Activated B cell treated with CpG ODN at 0.5 μM for 24 hours (primary cell): ENCODE measurements around the gene SIGMAR1. TPM values are rescaled to one million over a fixed set of nuclear protein-coding genes. Genes with fewer than 3 reads are reported as not detected.
"Not testable (repeated sequence)": the region's sequence is repeated elsewhere in the genome, so short reads cannot be mapped to it uniquely, and the experiment has no call there.

Experiments used
- ATAC-seq: fragments of 200-7000 bp; cut with Tn5 transposase; one replicate; pipeline ENCODE4 v1.10.0; 2021; ENCODE audit warnings: low read depth, mild to moderate bottlenecking, moderate library complexity
- CTCF ChIA-PET: fragments of 350-600 bp; sonication (Branson Sonifier 250); formaldehyde crosslinking; loops from one replicate; lab custom pipeline; 2021; ENCODE audit warnings: antibody characterized with exemption; lab: Charles Lee
- POLR2A ChIA-PET: fragments of 350-600 bp; sonication (Branson Sonifier 250); formaldehyde crosslinking; loops from one replicate; lab custom pipeline; 2021; ENCODE audit warnings: antibody characterized with exemption; lab: Charles Lee
- DNase-seq: peaks from one replicate; pipeline ENCODE4 v3.0.0; 2022
- H3K27ac Mint-ChIP-seq: one replicate; pipeline ENCODE4 v1.8.0; 2020; ENCODE audit warnings: mixed read lengths
- H3K27me3 Mint-ChIP-seq: one replicate; pipeline ENCODE4 v1.8.0; 2021; ENCODE audit warnings: mixed read lengths
- H3K36me3 Mint-ChIP-seq: one replicate; pipeline ENCODE4 v1.8.0; 2021; ENCODE audit warnings: low read depth, mixed read lengths
- H3K4me1 Mint-ChIP-seq: one replicate; pipeline ENCODE4 v1.8.0; 2021; ENCODE audit warnings: mixed read lengths
- H3K4me3 Mint-ChIP-seq: one replicate; pipeline ENCODE4 v1.8.0; 2020; ENCODE audit warnings: mild to moderate bottlenecking, mixed read lengths
- H3K9me3 Mint-ChIP-seq: one replicate; pipeline ENCODE4 v1.8.0; 2020; ENCODE audit warnings: mixed read lengths
- intact Hi-C: fragments of 100-400 bp; cut with micrococcal nuclease; formaldehyde crosslinking; loops from one replicate; pipeline ENCODE4 v1.15.1; 2024
- total RNA-seq: library from RNA; stranded (reverse); gene quantifications from 2 replicates; pipeline ENCODE4 v1.2.3, GENCODE V29; 2022
- TF ChIP-seq, protein P1 (sequence below): fragments of 200-600 bp; IDR thresholded peaks from one replicate; pipeline ENCODE4 v1.8.0; 2022; ENCODE audit warnings: antibody characterized with exemption, mild to moderate bottlenecking

SIGMAR1 gene
- total RNA-seq, 1 donor from 2014 or later: 27.2 TPM

DNA sequence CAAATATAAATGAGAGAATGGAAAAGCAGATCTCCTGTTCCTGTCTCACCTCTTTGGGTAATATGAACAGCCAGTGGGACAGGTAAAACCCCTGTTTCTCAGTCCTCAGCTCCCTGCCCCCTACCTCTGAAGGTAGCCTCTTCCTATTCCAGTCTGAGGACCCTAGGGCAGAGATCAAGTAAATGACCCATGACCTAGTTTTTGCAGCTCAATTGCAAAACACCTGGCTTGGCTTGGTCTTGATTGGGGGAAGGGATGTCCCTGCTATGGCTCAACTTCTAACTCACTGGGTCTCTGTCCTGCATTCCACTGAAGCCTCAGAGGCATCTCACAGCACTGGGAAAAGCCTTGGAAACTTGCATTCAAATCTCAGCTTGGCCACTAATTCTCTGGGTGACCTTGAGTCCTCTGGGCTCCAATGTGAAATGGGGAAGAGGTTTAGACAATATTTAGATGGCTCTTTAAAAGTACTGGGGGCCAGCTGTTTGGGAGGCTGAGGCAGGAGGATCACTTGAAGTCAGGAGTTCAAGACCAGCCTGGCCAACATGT is 7.3 kb upstream of the SIGMAR1 start:
- Mint-ChIP-seq H3K36me3 (peaks cover 24% of the 10 kb centered on the region), H3K27me3 (no peaks in the 10 kb centered on the region), H3K4me1 (peaks cover 25% of the 10 kb centered on the region), H3K9me3 (no peaks in the 10 kb centered on the region), H3K27ac (no peak overlapping the region), H3K4me3 (no peak overlapping the region)
- intact Hi-C loops: loop anchor here (5.0 kb wide), 2 partner anchors 33 to 467 kb away; partner anchors contain the start of gene RPP25L
- DNase-seq (no peak), ATAC-seq (no peak)
- ChIA-PET POLR2A (interaction anchor here (1.1 kb wide), 1 partner anchor 8 kb away, joined by 4 read pairs; no protein-coding TSS in a partner anchor), CTCF (interaction anchor here (3.4 kb wide), 1 partner anchor 57 kb away, joined by 18 read pairs; no protein-coding TSS in a partner anchor)
- TF ChIP-seq, protein P1, sequence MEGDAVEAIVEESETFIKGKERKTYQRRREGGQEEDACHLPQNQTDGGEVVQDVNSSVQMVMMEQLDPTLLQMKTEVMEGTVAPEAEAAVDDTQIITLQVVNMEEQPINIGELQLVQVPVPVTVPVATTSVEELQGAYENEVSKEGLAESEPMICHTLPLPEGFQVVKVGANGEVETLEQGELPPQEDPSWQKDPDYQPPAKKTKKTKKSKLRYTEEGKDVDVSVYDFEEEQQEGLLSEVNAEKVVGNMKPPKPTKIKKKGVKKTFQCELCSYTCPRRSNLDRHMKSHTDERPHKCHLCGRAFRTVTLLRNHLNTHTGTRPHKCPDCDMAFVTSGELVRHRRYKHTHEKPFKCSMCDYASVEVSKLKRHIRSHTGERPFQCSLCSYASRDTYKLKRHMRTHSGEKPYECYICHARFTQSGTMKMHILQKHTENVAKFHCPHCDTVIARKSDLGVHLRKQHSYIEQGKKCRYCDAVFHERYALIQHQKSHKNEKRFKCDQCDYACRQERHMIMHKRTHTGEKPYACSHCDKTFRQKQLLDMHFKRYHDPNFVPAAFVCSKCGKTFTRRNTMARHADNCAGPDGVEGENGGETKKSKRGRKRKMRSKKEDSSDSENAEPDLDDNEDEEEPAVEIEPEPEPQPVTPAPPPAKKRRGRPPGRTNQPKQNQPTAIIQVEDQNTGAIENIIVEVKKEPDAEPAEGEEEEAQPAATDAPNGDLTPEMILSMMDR: no peak

DNA sequence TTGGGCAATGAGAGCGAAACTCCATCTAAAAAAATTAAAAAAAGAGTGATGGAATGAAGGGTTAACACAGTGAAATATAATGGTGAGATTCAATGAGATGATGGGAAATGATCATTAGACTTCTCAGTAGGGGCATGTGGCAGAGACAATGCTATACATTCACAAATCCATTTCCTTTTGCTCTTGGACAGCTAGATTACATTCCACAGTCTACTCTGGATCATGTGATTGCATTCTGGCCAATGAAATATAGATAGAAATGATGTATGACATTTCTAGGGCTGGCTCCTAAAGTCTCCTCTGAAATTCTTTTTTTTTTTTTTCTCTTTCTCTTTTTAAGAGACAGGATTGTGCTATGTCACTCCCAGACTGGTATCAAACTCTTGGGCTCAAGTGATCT is 5.1 kb upstream of the SIGMAR1 start:
- no peak for ATAC-seq
- ChIA-PET CTCF (interaction anchor here (1.9 kb wide), 1 partner anchor 8 kb away, joined by 10 read pairs; no protein-coding TSS in a partner anchor), POLR2A (interaction anchor here (0.7 to 1.0 kb wide), 2 partner anchors 8 to 22 kb away, joined by 3 read pairs; no protein-coding TSS in a partner anchor)
- DNase-seq: no peak
- no peaks in the 10 kb centered on the region for H3K9me3 Mint-ChIP-seq
- TF ChIP-seq, protein P1: no peak
- H3K4me3 Mint-ChIP-seq: no peak overlapping the region
- H3K27me3 Mint-ChIP-seq: no peaks in the 10 kb centered on the region
- no peak overlapping the region for H3K27ac Mint-ChIP-seq
- peaks cover 5% of the 10 kb centered on the region for H3K36me3 Mint-ChIP-seq
- intact Hi-C loops: no loop called here
- peaks cover 25% of the 10 kb centered on the region for H3K4me1 Mint-ChIP-seq

DNA sequence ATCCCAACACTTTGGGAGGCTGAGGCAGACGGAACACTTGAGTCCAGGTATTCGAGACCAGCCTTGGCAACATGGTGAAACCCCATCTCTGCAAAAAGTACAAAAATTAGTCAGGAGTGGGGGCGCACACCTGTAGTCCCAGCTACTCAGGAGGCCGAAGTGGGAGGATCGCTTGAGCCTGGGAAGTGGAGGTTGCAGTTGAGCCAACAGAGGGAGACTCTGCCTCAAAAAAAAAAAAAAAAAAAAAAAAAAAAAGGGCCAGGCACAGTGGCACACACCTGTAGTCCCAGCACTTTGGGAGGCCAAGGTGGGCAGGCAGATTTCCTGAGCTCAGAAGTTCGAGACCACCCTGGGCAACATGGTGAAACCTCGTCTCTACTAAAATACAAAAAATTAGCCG is 1.7 kb upstream of the SIGMAR1 start:
- POLR2A ChIA-PET: interaction anchor here (2.9 to 3.2 kb wide), 2 partner anchors 8 to 25 kb away, joined by 19 to 44 read pairs; partner anchors contain the start of gene GALT
- not testable (repeated sequence) for H3K27me3 Mint-ChIP-seq, DNase-seq, ATAC-seq, H3K36me3 Mint-ChIP-seq, H3K9me3 Mint-ChIP-seq, H3K4me3 Mint-ChIP-seq, H3K27ac Mint-ChIP-seq
- H3K4me1 Mint-ChIP-seq: peaks cover 25% of the 10 kb centered on the region
- intact Hi-C loops: loop anchor here (5.0 to 10.0 kb wide), 2 partner anchors 312 to 345 kb away; partner anchors contain the start of genes DNAJB5, KIF24 and NUDT2
- CTCF ChIA-PET: interaction anchor here (1.4 to 1.8 kb wide), 2 partner anchors 9 to 26 kb away, joined by 3 to 6 read pairs; no protein-coding TSS in a partner anchor

DNA sequence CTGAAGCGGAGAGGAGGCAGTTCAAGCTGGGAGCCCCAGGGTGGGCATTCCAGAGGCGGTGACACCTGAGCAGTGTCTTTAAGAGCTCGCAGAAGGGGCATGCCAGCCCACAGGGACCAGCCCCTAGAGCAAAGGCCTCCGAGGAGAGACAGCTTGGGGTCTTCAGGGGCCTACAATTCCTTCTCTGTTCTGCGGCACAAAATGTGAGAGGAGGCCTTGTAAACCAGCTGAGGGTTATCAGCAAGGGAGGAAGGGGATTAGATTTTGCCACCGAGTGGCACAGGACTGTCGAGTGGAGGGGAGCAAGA is 505 bp upstream of the SIGMAR1 start:
- no peaks in the 10 kb centered on the region for H3K9me3 Mint-ChIP-seq
- TF ChIP-seq, protein P1: no peak
- peaks cover 2% of the 10 kb centered on the region for H3K36me3 Mint-ChIP-seq
- peak overlapping the region; percentile 87 for H3K4me3 Mint-ChIP-seq
- DNase-seq (no peak), ATAC-seq (no peak)
- ChIA-PET CTCF (interaction anchor here (1.4 to 5.2 kb wide), 4 partner anchors 9 to 27 kb away, joined by 3 to 62 read pairs (median 15); partner anchors contain the start of genes GALT and RPP25L), POLR2A (interaction anchor here (0.6 to 5.5 kb wide), 12 partner anchors 9 to 1046 kb away, joined by 3 to 44 read pairs (median 6); partner anchors contain the start of genes ARID3C, DCTN3, FAM219A and GALT)
- H3K4me1 Mint-ChIP-seq: peaks cover 29% of the 10 kb centered on the region
- peak overlapping the region; percentile 78 for H3K27ac Mint-ChIP-seq
- intact Hi-C loops: loop anchor here (1.0 to 10.0 kb wide), 3 partner anchors 180 to 347 kb away; partner anchors contain the start of genes DNAI1, DNAJB5, FAM219A and KIF24
- no peaks in the 10 kb centered on the region for H3K27me3 Mint-ChIP-seq

DNA sequence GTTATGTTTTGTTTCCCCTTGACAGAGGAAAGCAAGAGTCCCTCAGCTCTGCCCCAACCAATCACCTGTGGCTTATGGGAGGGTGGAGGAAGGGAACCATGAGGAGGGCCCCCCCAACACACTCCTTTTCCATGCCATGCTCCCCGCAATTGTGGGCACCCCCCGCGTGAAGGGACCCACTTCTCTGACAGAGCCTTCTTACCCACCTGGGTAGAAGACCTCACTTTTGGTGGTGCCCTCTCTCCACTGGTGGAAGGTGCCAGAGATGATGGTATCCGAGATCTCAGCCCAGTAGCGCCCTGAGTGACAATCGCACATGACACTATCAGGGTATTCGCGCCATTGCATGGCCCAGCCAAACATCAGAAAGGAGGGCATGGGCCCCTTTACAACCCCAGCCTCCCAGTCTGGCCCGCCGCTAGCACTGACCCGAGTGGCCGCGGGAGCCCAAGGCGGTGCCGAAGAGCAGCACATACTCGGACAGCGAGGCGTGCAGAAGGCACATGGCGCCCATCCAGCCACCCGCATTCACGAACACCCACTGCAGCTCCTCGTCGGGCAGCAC is 714 bp downstream of the SIGMAR1 start:
- H3K27ac Mint-ChIP-seq: peak overlapping the region; percentile 47
- DNase-seq: no peak

More for the DNA sequence above, 714 bp downstream of the SIGMAR1 start:
- H3K27me3 Mint-ChIP-seq: no peaks in the 10 kb centered on the region
- intact Hi-C loops: loop anchor here (1.0 to 10.0 kb wide), 5 partner anchors 9 to 348 kb away; partner anchors contain the start of genes DNAJB5, GALT, KIF24 and NUDT2
- POLR2A ChIA-PET: interaction anchor here (0.7 to 5.5 kb wide), 10 partner anchors 8 to 260 kb away, joined by 3 to 44 read pairs (median 6); partner anchors contain the start of genes DCTN3, FAM219A, GALT and MYORG
- H3K36me3 Mint-ChIP-seq: peaks cover 2% of the 10 kb centered on the region
- CTCF ChIA-PET: interaction anchor here (1.0 to 5.2 kb wide), 4 partner anchors 10 to 233 kb away, joined by 3 to 62 read pairs (median 14); partner anchors contain the start of genes GALT and RPP25L
- peak overlapping the region; percentile 87 for H3K4me3 Mint-ChIP-seq
- H3K4me1 Mint-ChIP-seq: peaks cover 29% of the 10 kb centered on the region
- no peaks in the 10 kb centered on the region for H3K9me3 Mint-ChIP-seq
- TF ChIP-seq, protein P1: no peak
- peak; percentile 3 for ATAC-seq
